ENCODE data around the gene GOT1.

Gene GOT1

DNA sequence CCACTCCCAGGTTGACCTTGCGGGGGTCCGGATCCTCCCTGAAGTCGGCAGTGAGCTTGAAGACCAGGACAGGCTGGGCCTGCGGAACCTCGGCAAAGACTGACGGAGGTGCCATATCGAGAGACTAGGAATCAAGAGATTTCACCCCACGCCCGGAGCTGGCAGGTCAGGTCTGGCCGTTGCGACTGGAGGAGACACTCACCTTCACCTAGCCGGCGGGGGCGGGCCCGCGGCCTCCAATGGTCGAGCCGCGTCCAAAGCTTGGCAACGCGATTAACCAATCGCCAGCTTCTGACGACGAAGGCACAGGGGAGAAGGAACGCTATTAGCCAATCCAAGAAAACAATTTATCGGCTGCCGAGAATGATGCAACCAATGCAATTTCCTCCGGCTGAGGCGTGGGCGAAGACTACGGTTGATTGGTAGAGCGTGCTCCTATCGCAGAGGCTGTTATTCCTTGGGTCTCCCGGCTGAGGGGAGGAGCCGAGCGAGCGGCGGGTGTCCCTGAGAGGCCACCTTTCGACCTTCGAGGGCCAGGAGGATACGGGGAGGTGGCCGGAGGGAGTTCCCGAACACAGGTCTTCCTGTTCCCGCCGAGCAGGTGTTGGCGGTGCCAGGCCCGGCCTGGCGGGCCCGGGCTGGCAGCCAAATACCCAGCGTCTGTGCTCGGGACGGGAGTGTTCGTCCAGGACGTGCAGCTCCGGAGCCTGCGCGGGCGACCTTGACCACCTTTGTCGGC lies at the start of gene GOT1:
TSS of gene GOT1 (minus strand) at position 174 of the 739 bp plus-strand sequence. CDS start at position 115, 59 bp downstream.
- in situ Hi-C loops (cut with HindIII; ENCODE audit: low sequenced_read_pairs), result no loop called here

DNA sequence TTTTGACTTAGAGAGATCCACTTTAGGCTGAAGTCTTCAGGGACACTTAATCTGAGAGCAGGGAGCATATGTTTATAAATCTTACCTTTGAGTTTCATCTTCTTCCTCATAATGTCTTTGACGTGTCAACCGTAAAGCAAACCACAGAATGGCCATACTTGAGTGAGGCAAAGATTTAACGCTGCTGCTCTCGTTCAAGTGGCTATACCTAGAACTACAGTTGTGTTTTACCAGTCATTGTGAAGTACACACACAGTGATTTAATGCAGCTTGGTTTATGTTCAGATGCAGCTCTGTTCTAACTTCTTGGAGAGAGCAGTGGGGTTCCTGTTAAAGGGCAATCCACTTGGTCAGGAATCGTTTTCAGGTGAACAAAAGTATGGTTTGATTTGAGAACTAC lies 39.9 kb upstream of the GOT1 start:
- in situ Hi-C loops (cut with HindIII; ENCODE audit: low sequenced_read_pairs), result no loop called here

DNA sequence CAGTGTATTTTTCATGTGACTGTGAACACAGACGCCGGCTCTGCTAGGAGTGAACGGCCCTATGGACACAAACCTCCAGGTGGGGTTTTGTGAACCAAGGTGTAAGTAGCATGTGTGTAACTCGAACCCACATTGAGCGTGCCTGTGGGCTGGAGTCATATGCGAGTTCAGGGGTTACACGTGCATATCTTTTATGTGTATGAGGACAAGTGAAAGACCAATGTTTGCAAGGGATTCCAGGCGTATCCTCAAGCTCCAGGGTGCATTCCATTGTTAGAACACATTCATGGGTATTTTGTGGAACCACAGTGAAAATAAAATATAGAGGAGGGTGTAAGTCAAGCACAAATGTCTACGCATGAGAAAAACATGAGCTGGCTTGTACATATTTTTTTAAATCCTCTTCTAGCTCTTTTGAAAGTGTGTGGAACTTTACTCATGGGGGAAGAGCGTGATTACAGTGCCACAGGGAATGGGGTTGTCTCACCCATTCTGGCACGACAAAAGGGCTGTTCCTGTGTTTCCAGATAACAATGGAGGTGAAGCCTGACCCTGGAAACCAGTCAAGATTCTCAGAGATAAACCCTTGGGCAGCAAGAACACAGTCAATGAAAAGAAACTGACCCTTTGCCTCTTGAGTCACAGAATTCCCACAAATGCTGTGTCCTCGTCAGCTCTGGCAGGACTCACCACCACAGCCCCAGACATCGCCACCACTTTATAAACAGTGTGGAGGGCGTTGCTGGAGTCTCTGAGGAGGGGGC lies 37.0 kb upstream of the GOT1 start:
- in situ Hi-C loops (cut with HindIII; ENCODE audit: low sequenced_read_pairs), result no loop called here

DNA sequence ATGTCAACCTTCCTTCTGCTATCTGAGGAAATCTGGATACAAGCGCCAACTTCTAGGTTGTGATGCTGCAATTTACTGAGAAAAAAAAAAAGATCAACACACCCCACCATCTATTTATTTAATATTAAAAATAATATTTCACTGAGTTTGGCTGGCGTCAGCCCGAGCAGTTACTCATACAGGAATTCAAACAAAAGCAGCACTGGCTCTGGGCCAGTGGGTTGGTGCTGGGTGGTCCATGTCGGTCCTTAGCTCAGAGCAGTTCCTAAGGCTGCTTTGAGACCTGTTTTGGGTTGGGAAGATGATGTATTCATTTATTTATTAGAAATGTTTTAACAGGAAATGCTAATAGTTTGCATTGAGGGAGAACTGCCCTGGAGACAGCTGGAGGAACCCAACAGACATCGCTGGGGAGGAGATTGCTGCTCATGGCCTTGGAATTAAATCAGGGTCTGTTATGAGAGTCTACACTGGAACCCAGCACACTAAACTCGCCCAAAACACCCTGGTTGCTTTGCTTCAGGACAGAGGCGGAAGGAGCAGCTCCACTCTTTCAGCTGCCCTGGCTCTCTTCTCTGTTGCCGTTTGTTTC lies 36.3 kb upstream of the GOT1 start:
- in situ Hi-C loops (cut with HindIII; ENCODE audit: low sequenced_read_pairs), result no loop called here

DNA sequence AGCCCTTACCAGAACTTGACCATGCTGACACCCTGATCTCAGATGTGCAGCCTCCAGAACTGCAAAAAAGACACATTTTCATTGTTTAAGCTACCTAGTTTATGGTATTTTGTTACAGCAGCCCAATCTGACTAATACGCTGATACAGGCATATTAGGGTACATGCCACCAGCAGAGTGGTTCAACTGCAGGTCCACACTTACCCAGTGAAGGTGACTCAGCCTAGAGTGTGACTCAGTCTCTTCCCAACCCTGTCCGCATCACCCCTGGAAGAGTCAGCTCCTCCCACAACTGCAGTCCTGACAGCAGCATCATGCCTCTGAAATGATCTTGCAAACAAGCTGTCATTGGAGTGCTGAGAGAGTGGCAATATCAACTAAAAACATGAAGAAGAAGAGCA lies 30.8 kb upstream of the GOT1 start:
- in situ Hi-C loops (cut with HindIII; ENCODE audit: low sequenced_read_pairs), result loop anchor here (5.0 kb wide), 1 partner anchor 34 kb away; no protein-coding TSS in a partner anchor

DNA sequence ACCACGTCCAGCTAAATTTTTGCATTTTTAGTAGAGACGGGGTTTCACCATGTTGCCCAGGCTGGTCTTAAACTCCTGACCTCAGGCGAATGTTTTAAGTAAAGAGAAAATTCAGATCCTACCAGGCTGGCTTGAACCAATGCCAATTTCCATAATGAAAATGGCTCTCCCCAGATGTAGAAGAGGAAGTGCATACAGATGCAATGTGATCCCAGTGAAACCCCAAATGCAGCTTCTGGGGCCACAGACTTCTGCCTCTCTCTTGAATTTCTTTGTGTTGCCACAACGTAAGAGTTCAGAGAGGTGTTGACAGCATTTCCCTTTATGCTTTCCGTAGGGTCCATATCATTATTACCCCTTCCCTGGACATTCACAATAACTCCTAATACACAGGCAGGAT lies 29.6 kb upstream of the GOT1 start:
- in situ Hi-C loops (cut with HindIII; ENCODE audit: low sequenced_read_pairs), result loop anchor here (5.0 kb wide), 1 partner anchor 33 kb away; no protein-coding TSS in a partner anchor

DNA sequence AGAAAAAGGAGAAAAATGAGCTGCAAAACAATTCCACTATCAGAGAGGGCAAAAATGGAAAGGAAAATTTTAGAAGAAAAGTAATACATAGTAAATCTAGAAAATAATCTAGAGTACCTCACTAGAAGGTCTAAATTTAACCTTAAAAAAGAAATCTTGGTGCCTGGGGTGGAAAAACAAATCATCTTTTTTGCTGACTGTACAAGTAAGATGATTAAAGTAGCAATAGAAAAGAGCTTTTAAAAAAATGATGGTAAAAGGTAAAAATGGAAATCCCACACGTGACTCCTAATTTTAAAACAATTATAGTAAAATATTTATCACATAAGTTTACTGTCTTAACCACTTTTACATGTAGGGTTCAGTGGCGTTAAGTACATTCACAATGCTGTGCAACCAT lies 28.8 kb upstream of the GOT1 start:
- in situ Hi-C loops (cut with HindIII; ENCODE audit: low sequenced_read_pairs), result no loop called here

DNA sequence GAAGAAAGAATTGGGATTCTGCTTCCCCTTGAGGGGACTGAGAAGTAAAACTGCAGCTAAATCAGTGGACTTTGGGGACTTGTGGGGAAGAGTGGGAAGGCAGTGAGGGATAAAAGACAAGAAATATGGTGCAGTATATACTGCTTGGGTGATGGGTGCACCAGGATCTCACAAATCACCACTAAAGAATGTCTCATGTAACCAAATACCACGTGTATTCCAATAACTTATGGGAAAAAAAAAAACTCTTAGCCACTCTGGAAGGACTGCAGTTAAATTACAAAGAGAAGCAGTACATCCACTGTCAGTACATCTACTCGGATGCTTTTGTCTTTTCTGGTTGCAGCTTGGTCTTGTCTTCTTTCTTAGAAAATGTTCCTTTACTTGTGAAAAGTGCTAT lies 27.4 kb upstream of the GOT1 start:
- in situ Hi-C loops (cut with HindIII; ENCODE audit: low sequenced_read_pairs), result no loop called here

DNA sequence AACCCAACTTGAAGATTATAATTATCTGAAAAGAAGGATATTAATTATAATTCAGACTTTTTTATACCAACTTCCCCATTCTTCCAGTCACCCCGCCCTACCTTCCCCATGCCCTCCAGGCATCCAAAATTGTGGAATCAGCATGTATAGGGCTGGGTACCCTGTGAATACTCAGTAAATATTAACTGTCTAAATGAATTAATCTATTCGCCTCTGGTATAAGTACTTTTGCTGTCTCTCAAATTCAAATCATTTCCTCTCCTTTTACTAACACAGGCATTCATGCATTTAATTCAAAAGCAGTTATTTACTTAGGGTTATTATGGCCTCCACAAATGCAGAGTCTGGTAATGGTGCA lies 26.5 kb upstream of the GOT1 start:
- in situ Hi-C loops (cut with HindIII; ENCODE audit: low sequenced_read_pairs), result no loop called here

DNA sequence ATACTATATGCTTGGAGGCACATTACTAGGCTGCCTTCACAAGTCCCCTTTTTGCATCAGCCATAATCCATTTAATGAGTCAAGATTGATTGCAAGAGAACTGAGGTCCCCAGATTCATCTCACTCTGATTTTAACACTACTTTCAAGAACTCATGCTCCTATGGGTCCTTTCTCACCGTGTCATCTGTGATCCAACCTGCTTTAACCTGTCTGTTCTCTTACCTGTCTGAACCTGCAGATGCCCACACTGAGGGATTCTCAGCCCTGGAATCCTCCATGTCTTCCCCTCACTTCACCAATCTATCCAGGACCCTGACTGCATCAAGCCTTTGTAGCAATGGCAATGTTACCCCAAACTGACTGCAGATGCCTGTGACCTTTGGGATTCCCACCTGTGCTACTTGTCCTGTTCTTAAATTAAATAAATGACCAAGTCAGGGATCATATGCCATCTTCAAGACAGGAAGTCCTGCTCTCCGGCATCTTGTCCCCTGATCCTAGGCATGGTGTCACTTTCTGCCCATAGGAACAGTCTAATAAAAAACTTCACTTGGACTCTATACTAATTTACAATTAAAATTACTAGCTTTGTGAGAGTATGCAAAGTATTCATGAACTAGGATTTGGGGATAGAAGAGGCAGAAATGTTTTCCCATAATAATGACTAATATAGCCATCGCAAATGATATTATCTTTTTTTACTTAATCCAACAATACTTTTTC lies 25.9 kb upstream of the GOT1 start:
- in situ Hi-C loops (cut with HindIII; ENCODE audit: low sequenced_read_pairs), result no loop called here

DNA sequence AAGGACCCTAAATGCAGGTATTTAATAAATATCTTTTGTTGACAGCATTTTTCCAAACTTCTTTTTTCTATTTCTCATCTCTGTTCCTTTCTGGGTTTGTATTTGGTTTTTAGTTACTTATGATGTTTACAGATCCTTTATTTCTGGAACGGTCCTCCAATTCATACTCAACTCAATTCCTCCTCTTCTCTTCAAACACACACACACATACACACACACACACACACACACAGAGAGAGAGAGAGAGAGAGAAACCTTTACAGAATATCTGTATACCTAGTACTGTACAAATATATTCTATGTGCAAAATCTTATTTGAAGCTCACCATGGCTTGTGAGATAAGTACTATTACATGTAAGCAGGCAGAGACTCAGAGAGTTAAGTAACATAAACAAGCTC lies 21.6 kb upstream of the GOT1 start:
- in situ Hi-C loops (cut with HindIII; ENCODE audit: low sequenced_read_pairs), result no loop called here

DNA sequence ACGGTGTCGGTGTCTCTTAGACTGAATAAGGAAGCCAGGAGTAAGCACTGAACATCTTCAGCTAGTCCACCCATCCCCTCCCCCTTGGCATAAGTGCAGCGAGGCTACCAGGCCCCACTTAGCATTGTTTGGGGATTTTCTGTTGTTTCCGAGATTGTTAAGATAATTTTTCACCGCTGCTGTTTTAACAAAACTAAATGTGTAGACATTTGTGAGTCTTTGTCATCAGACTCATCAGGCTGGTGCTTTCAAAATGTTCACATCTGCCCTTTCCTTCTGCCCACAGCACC lies 21.0 kb upstream of the GOT1 start:
- in situ Hi-C loops (cut with HindIII; ENCODE audit: low sequenced_read_pairs), result no loop called here

DNA sequence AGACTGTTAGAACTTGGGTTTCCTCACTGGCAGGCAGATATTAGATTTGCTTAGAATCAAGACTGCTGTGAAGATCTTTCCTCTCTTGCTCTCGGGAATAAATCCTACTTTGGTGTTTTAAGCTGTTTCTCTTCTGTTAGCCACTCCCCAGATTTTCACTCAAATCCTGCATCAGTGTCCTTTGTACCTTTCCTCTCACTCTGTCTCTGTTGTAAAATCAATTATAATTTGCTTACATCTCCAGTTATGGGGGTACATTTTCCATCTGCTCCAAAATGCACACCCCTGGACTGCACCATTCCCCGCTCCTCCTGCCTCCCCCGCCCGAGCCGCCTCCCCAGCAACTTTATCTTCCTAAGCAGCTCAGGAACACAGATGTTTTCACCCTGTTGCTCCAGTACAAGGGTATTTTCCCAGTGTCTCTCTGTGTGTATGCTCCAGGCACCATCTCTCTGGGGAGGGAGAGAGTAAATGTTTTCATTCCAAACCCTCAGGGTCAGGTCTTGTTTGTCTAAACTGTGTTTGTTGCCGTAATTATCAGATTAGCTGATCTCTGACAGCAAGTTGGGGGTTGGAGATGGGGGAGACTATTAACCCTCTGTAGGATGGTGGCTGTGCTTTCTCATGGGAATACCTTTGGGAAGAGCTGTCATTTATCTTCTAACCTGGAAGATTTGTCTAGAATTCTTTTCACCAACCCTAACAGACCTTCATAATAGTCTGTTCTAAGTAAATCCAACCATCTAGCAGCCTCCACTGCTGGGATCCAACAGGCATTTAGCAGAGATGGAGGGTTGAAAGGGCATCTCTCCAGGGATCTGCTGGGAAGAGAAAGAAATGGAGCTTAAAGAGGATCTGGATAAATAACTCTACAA lies 20.4 kb upstream of the GOT1 start:
- in situ Hi-C loops (cut with HindIII; ENCODE audit: low sequenced_read_pairs), result no loop called here

DNA sequence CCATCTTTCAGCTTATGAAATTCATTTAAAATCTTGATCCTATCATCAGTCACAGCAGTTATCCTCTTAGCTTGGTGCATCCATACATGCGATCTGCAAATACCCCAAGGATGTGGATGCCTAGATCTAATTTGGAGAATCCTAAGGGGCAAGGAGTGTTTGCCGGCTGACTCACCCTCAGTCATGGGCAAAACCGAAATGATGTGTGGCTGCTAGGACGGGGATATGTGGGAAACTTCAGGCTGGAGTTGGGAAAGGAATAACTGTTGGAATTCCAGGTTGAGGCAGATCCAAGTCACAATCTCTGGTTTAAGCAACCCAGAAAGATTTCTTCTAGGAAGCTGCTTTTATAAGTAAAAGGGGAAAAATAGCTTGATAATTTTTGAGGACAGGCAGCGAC lies 19.7 kb upstream of the GOT1 start:
- in situ Hi-C loops (cut with HindIII; ENCODE audit: low sequenced_read_pairs), result no loop called here

DNA sequence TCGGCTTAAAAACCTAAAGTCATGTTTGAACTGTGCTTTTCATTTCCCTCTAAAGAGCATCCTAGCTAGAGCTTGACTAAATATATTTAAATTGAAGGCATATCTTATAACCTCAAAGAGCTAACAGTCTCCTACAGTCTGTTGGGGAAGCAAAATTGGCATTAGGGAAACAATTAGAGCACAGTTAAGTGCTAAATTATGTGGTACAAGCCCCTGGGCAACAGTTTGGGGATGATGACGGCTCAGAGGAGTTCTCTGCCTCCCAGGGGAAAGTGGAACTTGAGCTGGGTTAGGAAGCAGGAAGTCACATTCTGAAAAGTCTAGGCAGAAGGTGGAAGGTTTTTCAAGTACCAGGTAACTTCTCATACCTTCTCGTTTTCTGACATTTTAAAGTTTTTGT lies 18.6 kb upstream of the GOT1 start:
- in situ Hi-C loops (cut with HindIII; ENCODE audit: low sequenced_read_pairs), result no loop called here

DNA sequence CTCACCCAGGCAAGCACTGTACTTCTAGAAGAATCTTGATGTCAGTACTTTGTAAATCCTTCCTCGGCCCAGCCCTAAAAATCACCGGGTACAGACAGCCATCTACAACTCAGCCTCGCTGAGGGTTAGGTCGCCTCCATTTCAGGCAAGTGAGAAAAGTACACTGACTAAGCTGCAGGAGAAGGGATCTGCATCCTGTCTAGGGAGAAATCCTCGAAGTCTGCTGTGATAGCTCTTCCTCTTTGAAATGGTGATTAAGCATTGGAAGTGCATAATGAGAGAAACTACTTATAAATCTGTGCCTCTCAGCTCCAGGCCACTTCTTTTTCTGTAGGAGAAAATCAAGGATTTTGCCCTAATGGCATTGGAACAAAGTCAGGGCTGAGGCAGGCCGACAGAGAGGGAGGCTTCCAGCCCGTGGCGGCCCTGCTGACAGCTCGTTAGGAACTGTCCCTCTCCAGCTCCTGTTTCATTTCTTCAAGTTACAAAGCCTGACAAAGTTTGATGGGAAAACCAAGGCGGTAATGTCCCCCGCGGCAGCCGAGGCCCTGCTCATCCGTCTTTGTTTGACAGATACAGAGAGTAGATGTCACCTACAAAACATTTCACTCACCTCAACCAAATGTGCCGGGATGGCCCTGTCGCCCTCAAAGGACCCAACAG lies 14.1 kb upstream of the GOT1 start:
- in situ Hi-C loops (cut with HindIII; ENCODE audit: low sequenced_read_pairs), result no loop called here

DNA sequence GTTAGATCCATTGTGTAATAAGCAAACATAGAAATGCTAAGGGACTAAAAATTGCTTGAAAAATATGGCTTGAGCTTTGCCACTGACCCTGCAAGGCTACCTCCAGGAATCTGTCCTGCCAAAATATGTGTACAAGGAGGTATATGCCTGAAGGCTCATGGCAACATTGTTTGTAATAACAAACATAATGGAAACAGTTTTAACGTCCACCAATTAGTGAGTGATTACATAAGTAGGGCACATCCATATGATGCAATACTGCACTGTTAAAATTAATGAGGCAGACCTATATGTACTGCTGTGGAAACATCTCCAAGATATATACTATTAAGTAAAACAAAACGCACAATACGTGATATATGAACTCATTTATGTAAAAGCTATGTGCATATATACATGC lies 13.1 kb upstream of the GOT1 start:
- in situ Hi-C loops (cut with HindIII; ENCODE audit: low sequenced_read_pairs), result no loop called here

DNA sequence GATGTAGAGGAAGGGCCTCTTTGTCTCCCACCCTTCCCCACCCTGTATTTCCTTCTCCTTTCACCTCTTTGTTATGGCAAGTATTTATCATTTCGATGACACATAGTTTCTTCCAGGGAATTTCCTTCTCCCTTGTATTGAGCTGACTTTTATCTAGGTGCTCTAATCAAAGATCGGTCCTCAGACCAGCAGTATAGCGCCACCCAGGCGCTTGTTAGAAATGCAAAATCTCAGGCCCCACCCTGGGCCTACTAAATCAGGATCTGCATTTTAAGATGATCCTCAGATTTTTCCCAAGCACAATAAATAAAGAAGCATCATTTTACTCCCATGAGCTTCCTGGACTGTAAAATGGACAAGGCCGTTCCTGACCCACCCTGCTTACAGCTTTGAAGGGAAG lies 12.0 kb upstream of the GOT1 start:
- in situ Hi-C loops (cut with HindIII; ENCODE audit: low sequenced_read_pairs), result no loop called here

DNA sequence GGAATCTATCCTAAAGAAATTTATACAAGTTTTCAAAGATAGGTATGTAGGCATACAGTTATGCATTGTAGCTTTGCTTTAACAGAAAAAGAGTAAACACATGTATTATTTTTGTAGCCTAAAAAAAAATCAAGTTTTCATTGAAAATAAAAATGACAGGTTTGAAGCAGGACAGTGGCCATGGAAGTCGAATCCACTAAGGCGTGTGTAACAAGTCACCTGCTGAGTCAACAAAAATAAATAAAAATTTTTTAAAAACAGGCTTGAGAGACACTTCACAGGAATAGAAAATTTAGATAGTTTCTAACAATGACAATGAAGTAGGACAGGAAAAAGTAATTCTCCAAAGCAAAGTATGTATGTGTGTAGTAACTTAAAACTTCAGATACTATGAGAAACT lies 8.5 kb upstream of the GOT1 start:
- in situ Hi-C loops (cut with HindIII; ENCODE audit: low sequenced_read_pairs), result loop anchor here (5.0 kb wide), 1 partner anchor 52 kb away; no protein-coding TSS in a partner anchor
